Hematopoietic multipotent progenitor cell (in vitro differentiated cells): ENCODE measurements around the gene POU4F3. TPM values are rescaled to one million over a fixed set of nuclear protein-coding genes. Genes with fewer than 3 reads are reported as not detected.

ENCODE experiments used
- DNase-seq, 3 donors: peaks; one replicate each; pipeline ENCODE4 v3.0.0-alpha.2; 2011 to 2015; ENCODE audit warnings: low read depth in 2 of 3, low spot score in 2 of 3
- total RNA-seq: library from RNA; depleted of rRNA; stranded (reverse); fragments of >200 nt; gene quantifications from one replicate; pipeline ENCODE4 v1.2.3, GENCODE V29; 2012

The POU4F3 gene
- total RNA-seq, 1 donor = under 0.01 TPM

DNA sequence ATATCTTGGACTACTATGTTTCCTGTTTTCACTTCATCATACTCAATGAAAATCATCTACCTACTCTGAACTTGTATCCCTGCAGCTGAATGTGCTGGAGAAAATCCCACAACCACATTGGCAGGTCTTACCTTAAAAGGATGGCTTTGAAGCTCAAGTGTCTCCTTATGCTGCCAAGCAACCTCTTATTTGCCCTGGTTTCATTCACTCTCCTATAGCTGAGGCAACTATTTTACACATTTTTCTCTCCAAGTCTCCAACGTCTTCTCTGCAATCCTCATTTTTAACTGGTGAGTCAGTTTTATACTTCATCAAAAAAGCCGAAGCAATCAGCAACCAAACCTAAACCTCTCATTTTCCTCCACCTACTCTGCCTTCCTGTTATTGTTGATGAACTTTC is 49.7 kb downstream of the POU4F3 start:
- no peak for DNase-seq

DNA sequence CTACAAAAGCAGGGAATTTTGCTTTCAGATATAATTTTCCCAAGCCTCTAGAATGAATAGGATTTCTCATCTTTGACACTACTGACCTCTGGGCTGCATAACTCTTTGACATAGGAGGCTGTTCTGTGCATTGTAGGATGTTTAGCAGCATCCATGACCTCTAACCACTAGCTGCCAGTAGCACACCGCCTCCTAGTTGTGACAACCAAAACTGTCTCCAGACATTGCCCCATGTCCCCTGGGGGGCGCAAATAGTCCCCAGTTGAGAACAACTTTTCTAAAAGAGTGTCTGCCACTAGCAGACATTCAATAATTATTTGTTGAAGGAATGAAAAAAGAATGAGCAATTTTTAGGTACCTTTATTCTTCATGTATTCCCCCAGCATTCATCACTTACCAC is 51.8 kb downstream of the POU4F3 start:
- no peak for DNase-seq

Other genes starting within 250 kb of the POU4F3 start
- not detected for gene PLAC8L1, start 233.3 kb upstream of the POU4F3 start, total RNA-seq
- 40.1 TPM for gene LARS1, start 156.2 kb upstream of the POU4F3 start, total RNA-seq
- 37.4 TPM for gene RBM27, start 135.2 kb upstream of the POU4F3 start, total RNA-seq
- gene TCERG1, start 108.5 kb downstream of the POU4F3 start, total RNA-seq = 61.7 TPM
- gene GPR151, start 177.4 kb downstream of the POU4F3 start, total RNA-seq = not detected